WTC11 (cell line): ENCODE measurements around the gene TSKU. TPM values are rescaled to one million over a fixed set of nuclear protein-coding genes. Genes with fewer than 3 reads are reported as not detected.

Experiments used
- GTF2I ChIP-seq: fragments of 250-450 bp; sonication (Bioruptor Pico); conservative IDR thresholded peaks from 2 replicates; pipeline ENCODE4 v1.4.0; 2021; ENCODE audit warnings: mild to moderate bottlenecking
- NFYB ChIP-seq: sonication (generic); formaldehyde crosslinking; conservative IDR thresholded peaks from 2 replicates; pipeline ENCODE4 v1.8.0; 2022; ENCODE audit warnings: low read depth, missing genetic modification reagents
- SMAD4 ChIP-seq: sonication (generic); formaldehyde crosslinking; IDR thresholded peaks from 2 replicates; pipeline ENCODE4 v1.8.0; 2022; ENCODE audit warnings: mild to moderate bottlenecking, missing genetic modification reagents
- SP1 ChIP-seq: sonication (generic); formaldehyde crosslinking; conservative IDR thresholded peaks from 2 replicates; pipeline ENCODE4 v1.8.1; 2022; ENCODE audit warnings: missing genetic modification reagents
- ZBTB21 ChIP-seq: sonication (generic); formaldehyde crosslinking; IDR thresholded peaks from 2 replicates; pipeline ENCODE4 v1.8.1; 2023; ENCODE audit warnings: mild to moderate bottlenecking, missing genetic modification reagents, borderline replicate concordance
- ZNF121 ChIP-seq: sonication (generic); formaldehyde crosslinking; IDR thresholded peaks from 2 replicates; pipeline ENCODE4 v1.8.0; 2023; ENCODE audit warnings: missing genetic modification reagents
- ZNF219 ChIP-seq: sonication (generic); formaldehyde crosslinking; IDR thresholded peaks from 2 replicates; pipeline ENCODE4 v1.8.0; 2023; ENCODE audit warnings: missing genetic modification reagents, mild to moderate bottlenecking, borderline replicate concordance
- ZNF423 ChIP-seq: fragments of 250-450 bp; sonication (Bioruptor Pico); IDR thresholded peaks from 2 replicates; pipeline ENCODE4 v2.1.2; 2022; ENCODE audit warnings: mild to moderate bottlenecking, moderate library complexity
- total RNA-seq: library from RNA; stranded (reverse); gene quantifications from 3 replicates; pipeline ENCODE4 v1.2.3, GENCODE V29; 2021
- TF ChIP-seq, protein P1 (sequence below): sonication (generic); formaldehyde crosslinking; IDR thresholded peaks from 2 replicates; pipeline ENCODE4 v1.8.1; 2023; ENCODE audit warnings: mild to moderate bottlenecking, missing genetic modification reagents, borderline replicate concordance
- TF ChIP-seq, protein P2 (sequence below): sonication (generic); formaldehyde crosslinking; IDR thresholded peaks from 2 replicates; pipeline ENCODE4 v1.8.1; 2022; ENCODE audit warnings: missing genetic modification reagents, borderline replicate concordance
- TF ChIP-seq, protein P3 (sequence below): sonication (generic); formaldehyde crosslinking; IDR thresholded peaks from 2 replicates; pipeline ENCODE4 v1.8.0; 2022; ENCODE audit warnings: mild to moderate bottlenecking, missing genetic modification reagents
- TF ChIP-seq, protein P4 (sequence below): fragments of 250-450 bp; sonication (Bioruptor Pico); IDR thresholded peaks from 2 replicates; pipeline ENCODE4 v1.8.0; 2021; ENCODE audit warnings: mild to moderate bottlenecking
- TF ChIP-seq, protein P5 (sequence below): sonication (generic); formaldehyde crosslinking; conservative IDR thresholded peaks from 2 replicates; pipeline ENCODE4 v1.8.1; 2023; ENCODE audit warnings: mild to moderate bottlenecking, low read depth, missing genetic modification reagents, moderate library complexity
- TF ChIP-seq, protein P6 (sequence below): fragments of 250-450 bp; sonication (Bioruptor Pico); IDR thresholded peaks from 2 replicates; pipeline ENCODE4 v1.9.0; 2021; ENCODE audit warnings: mild to moderate bottlenecking
- TF ChIP-seq, protein P7 (sequence below): sonication (generic); formaldehyde crosslinking; IDR thresholded peaks from 2 replicates; pipeline ENCODE4 v1.8.0; 2023; ENCODE audit warnings: missing genetic modification reagents, mild to moderate bottlenecking, borderline replicate concordance
- TF ChIP-seq, protein P8 (sequence below): sonication (generic); formaldehyde crosslinking; IDR thresholded peaks from 2 replicates; pipeline ENCODE4 v1.8.1; 2023; ENCODE audit warnings: mild to moderate bottlenecking, missing genetic modification reagents
- TF ChIP-seq, protein P9 (sequence below): sonication (generic); formaldehyde crosslinking; IDR thresholded peaks from 2 replicates; pipeline ENCODE4 v1.8.1; 2022; ENCODE audit warnings: low read depth, missing genetic modification reagents, borderline replicate concordance

TSKU gene
- total RNA-seq, 1 experiment from 2014 or later: 30.3 TPM

DNA sequence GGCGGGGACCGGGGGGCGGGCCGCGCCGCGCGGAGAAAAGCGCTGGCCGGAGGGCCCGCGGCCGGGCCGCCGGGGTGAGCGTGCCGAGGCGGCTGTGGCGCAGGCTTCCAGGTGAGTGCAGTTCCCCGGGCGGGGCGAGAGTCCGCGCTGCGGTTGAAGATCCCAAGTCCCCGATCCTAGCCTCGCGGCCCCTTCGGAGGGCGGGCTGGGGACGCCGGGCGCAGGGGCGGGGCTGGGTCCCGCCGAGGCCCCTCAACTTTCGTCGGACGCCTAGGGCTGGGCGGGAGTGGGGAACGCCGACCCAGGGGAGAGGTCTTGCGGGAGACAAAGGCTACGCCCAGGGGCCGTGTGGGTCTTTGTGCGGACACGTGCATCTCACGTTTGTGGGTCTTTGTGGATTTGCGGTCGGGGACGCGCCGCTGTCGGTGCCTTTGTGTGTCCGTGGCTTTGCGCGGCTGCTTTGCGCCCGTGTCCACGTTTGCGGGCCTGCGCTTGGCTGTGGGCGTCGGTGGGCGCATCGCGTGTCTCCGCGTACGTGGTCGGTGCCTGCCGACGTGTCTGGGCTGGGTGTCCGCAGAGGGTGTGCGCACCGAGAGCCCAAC, at the start of gene TSKU (continued):
- TF ChIP-seq ZBTB21 (CRISPR knock-in tag): no peak
- no peak for TF ChIP-seq ZNF423
- TF ChIP-seq SMAD4 (CRISPR knock-in tag): no peak
- no peak for TF ChIP-seq GTF2I (CRISPR knock-in tag)
- TF ChIP-seq, protein P1, sequence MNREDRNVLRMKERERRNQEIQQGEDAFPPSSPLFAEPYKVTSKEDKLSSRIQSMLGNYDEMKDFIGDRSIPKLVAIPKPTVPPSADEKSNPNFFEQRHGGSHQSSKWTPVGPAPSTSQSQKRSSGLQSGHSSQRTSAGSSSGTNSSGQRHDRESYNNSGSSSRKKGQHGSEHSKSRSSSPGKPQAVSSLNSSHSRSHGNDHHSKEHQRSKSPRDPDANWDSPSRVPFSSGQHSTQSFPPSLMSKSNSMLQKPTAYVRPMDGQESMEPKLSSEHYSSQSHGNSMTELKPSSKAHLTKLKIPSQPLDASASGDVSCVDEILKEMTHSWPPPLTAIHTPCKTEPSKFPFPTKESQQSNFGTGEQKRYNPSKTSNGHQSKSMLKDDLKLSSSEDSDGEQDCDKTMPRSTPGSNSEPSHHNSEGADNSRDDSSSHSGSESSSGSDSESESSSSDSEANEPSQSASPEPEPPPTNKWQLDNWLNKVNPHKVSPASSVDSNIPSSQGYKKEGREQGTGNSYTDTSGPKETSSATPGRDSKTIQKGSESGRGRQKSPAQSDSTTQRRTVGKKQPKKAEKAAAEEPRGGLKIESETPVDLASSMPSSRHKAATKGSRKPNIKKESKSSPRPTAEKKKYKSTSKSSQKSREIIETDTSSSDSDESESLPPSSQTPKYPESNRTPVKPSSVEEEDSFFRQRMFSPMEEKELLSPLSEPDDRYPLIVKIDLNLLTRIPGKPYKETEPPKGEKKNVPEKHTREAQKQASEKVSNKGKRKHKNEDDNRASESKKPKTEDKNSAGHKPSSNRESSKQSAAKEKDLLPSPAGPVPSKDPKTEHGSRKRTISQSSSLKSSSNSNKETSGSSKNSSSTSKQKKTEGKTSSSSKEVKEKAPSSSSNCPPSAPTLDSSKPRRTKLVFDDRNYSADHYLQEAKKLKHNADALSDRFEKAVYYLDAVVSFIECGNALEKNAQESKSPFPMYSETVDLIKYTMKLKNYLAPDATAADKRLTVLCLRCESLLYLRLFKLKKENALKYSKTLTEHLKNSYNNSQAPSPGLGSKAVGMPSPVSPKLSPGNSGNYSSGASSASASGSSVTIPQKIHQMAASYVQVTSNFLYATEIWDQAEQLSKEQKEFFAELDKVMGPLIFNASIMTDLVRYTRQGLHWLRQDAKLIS (CRISPR knock-in tag): no peak
- TF ChIP-seq, protein P2, sequence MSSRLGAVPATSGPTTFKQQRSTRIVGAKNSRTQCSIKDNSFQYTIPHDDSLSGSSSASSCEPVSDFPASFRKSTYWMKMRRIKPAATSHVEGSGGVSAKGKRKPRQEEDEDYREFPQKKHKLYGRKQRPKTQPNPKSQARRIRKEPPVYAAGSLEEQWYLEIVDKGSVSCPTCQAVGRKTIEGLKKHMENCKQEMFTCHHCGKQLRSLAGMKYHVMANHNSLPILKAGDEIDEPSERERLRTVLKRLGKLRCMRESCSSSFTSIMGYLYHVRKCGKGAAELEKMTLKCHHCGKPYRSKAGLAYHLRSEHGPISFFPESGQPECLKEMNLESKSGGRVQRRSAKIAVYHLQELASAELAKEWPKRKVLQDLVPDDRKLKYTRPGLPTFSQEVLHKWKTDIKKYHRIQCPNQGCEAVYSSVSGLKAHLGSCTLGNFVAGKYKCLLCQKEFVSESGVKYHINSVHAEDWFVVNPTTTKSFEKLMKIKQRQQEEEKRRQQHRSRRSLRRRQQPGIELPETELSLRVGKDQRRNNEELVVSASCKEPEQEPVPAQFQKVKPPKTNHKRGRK (CRISPR knock-in tag): no peak
- TF ChIP-seq, protein P3, sequence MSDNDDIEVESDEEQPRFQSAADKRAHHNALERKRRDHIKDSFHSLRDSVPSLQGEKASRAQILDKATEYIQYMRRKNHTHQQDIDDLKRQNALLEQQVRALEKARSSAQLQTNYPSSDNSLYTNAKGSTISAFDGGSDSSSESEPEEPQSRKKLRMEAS: peak; percentile 64; the same call in 1 of the 2 replicates
- TF ChIP-seq, protein P4, sequence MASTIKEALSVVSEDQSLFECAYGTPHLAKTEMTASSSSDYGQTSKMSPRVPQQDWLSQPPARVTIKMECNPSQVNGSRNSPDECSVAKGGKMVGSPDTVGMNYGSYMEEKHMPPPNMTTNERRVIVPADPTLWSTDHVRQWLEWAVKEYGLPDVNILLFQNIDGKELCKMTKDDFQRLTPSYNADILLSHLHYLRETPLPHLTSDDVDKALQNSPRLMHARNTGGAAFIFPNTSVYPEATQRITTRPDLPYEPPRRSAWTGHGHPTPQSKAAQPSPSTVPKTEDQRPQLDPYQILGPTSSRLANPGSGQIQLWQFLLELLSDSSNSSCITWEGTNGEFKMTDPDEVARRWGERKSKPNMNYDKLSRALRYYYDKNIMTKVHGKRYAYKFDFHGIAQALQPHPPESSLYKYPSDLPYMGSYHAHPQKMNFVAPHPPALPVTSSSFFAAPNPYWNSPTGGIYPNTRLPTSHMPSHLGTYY (CRISPR knock-in tag): no peak
- TF ChIP-seq, protein P5, sequence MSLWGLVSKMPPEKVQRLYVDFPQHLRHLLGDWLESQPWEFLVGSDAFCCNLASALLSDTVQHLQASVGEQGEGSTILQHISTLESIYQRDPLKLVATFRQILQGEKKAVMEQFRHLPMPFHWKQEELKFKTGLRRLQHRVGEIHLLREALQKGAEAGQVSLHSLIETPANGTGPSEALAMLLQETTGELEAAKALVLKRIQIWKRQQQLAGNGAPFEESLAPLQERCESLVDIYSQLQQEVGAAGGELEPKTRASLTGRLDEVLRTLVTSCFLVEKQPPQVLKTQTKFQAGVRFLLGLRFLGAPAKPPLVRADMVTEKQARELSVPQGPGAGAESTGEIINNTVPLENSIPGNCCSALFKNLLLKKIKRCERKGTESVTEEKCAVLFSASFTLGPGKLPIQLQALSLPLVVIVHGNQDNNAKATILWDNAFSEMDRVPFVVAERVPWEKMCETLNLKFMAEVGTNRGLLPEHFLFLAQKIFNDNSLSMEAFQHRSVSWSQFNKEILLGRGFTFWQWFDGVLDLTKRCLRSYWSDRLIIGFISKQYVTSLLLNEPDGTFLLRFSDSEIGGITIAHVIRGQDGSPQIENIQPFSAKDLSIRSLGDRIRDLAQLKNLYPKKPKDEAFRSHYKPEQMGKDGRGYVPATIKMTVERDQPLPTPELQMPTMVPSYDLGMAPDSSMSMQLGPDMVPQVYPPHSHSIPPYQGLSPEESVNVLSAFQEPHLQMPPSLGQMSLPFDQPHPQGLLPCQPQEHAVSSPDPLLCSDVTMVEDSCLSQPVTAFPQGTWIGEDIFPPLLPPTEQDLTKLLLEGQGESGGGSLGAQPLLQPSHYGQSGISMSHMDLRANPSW (CRISPR knock-in tag): no peak
- peak; percentile 15; the same call in 1 of the 2 replicates for TF ChIP-seq ZNF121 (CRISPR knock-in tag)
- TF ChIP-seq, protein P6, sequence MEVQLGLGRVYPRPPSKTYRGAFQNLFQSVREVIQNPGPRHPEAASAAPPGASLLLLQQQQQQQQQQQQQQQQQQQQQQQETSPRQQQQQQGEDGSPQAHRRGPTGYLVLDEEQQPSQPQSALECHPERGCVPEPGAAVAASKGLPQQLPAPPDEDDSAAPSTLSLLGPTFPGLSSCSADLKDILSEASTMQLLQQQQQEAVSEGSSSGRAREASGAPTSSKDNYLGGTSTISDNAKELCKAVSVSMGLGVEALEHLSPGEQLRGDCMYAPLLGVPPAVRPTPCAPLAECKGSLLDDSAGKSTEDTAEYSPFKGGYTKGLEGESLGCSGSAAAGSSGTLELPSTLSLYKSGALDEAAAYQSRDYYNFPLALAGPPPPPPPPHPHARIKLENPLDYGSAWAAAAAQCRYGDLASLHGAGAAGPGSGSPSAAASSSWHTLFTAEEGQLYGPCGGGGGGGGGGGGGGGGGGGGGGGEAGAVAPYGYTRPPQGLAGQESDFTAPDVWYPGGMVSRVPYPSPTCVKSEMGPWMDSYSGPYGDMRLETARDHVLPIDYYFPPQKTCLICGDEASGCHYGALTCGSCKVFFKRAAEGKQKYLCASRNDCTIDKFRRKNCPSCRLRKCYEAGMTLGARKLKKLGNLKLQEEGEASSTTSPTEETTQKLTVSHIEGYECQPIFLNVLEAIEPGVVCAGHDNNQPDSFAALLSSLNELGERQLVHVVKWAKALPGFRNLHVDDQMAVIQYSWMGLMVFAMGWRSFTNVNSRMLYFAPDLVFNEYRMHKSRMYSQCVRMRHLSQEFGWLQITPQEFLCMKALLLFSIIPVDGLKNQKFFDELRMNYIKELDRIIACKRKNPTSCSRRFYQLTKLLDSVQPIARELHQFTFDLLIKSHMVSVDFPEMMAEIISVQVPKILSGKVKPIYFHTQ: no peak
- TF ChIP-seq, protein P7, sequence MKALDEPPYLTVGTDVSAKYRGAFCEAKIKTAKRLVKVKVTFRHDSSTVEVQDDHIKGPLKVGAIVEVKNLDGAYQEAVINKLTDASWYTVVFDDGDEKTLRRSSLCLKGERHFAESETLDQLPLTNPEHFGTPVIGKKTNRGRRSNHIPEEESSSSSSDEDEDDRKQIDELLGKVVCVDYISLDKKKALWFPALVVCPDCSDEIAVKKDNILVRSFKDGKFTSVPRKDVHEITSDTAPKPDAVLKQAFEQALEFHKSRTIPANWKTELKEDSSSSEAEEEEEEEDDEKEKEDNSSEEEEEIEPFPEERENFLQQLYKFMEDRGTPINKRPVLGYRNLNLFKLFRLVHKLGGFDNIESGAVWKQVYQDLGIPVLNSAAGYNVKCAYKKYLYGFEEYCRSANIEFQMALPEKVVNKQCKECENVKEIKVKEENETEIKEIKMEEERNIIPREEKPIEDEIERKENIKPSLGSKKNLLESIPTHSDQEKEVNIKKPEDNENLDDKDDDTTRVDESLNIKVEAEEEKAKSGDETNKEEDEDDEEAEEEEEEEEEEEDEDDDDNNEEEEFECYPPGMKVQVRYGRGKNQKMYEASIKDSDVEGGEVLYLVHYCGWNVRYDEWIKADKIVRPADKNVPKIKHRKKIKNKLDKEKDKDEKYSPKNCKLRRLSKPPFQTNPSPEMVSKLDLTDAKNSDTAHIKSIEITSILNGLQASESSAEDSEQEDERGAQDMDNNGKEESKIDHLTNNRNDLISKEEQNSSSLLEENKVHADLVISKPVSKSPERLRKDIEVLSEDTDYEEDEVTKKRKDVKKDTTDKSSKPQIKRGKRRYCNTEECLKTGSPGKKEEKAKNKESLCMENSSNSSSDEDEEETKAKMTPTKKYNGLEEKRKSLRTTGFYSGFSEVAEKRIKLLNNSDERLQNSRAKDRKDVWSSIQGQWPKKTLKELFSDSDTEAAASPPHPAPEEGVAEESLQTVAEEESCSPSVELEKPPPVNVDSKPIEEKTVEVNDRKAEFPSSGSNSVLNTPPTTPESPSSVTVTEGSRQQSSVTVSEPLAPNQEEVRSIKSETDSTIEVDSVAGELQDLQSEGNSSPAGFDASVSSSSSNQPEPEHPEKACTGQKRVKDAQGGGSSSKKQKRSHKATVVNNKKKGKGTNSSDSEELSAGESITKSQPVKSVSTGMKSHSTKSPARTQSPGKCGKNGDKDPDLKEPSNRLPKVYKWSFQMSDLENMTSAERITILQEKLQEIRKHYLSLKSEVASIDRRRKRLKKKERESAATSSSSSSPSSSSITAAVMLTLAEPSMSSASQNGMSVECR: no peak; the same call in 1 of the 2 replicates
- TF ChIP-seq, protein P8, sequence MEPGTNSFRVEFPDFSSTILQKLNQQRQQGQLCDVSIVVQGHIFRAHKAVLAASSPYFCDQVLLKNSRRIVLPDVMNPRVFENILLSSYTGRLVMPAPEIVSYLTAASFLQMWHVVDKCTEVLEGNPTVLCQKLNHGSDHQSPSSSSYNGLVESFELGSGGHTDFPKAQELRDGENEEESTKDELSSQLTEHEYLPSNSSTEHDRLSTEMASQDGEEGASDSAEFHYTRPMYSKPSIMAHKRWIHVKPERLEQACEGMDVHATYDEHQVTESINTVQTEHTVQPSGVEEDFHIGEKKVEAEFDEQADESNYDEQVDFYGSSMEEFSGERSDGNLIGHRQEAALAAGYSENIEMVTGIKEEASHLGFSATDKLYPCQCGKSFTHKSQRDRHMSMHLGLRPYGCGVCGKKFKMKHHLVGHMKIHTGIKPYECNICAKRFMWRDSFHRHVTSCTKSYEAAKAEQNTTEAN (CRISPR knock-in tag): no peak
- no peak for TF ChIP-seq ZNF219 (CRISPR knock-in tag)
- TF ChIP-seq NFYB (CRISPR knock-in tag): no peak
- TF ChIP-seq, protein P9, sequence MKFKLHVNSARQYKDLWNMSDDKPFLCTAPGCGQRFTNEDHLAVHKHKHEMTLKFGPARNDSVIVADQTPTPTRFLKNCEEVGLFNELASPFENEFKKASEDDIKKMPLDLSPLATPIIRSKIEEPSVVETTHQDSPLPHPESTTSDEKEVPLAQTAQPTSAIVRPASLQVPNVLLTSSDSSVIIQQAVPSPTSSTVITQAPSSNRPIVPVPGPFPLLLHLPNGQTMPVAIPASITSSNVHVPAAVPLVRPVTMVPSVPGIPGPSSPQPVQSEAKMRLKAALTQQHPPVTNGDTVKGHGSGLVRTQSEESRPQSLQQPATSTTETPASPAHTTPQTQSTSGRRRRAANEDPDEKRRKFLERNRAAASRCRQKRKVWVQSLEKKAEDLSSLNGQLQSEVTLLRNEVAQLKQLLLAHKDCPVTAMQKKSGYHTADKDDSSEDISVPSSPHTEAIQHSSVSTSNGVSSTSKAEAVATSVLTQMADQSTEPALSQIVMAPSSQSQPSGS: no peak
- TF ChIP-seq SP1 (CRISPR knock-in tag): peak; percentile 54; the same call in 1 of the 2 replicates
